HL-60 (cell line): ENCODE measurements around the gene KIAA0232.

Experiments used
- CTCF ChIP-seq: IDR thresholded peaks from one replicate; pipeline ENCODE4 v1.5.1; 2011; ENCODE audit warnings: low read length, control low read depth, inconsistent platforms; ENCODE audit not compliant: insufficient read depth
- GABPA ChIP-seq: IDR thresholded peaks from 2 replicates; pipeline ENCODE4 v1.6.1; 2012; ENCODE audit warnings: low read depth
- POLR2AphosphoS5 ChIP-seq: IDR thresholded peaks from 2 replicates; pipeline ENCODE4 v1.6.1; 2012; ENCODE audit warnings: low read depth
- TF ChIP-seq, protein P1 (sequence below): IDR thresholded peaks from 2 replicates; pipeline ENCODE4 v1.6.1; 2012; ENCODE audit warnings: low read depth; ENCODE audit not compliant: insufficient replicate concordance

DNA sequence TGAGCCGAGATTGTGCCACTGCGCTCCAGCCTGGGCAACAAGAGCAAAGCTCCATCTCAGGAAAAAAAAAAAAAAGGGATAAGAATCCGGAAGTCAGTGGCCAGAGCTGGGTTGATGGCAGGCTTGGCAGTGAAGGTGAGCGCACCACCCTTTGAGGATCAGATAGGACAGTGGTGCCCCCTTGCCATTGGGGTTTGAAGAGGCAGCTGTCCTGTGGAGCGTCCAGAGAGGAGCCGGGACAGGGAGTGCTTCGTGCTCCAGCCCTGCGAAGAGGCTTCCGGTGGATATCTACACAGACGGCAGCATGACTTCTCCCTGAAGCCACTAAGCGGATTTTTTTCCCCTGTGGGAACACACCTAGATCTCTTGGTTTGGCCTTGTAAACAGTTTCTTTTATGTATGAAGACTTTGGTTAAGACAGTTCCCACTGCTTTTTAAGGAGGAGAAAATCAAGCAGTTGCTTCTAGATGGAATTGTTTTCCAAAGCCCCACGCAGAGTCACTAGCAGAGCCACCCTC, 133.6 kb downstream of the KIAA0232 start:
- TF ChIP-seq CTCF (no peak), POLR2AphosphoS5 (no peak), GABPA (no peak)
- TF ChIP-seq, protein P1, sequence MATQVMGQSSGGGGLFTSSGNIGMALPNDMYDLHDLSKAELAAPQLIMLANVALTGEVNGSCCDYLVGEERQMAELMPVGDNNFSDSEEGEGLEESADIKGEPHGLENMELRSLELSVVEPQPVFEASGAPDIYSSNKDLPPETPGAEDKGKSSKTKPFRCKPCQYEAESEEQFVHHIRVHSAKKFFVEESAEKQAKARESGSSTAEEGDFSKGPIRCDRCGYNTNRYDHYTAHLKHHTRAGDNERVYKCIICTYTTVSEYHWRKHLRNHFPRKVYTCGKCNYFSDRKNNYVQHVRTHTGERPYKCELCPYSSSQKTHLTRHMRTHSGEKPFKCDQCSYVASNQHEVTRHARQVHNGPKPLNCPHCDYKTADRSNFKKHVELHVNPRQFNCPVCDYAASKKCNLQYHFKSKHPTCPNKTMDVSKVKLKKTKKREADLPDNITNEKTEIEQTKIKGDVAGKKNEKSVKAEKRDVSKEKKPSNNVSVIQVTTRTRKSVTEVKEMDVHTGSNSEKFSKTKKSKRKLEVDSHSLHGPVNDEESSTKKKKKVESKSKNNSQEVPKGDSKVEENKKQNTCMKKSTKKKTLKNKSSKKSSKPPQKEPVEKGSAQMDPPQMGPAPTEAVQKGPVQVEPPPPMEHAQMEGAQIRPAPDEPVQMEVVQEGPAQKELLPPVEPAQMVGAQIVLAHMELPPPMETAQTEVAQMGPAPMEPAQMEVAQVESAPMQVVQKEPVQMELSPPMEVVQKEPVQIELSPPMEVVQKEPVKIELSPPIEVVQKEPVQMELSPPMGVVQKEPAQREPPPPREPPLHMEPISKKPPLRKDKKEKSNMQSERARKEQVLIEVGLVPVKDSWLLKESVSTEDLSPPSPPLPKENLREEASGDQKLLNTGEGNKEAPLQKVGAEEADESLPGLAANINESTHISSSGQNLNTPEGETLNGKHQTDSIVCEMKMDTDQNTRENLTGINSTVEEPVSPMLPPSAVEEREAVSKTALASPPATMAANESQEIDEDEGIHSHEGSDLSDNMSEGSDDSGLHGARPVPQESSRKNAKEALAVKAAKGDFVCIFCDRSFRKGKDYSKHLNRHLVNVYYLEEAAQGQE: no peak
